Measurements from ENCODE around the gene ENPP1.

DNA sequence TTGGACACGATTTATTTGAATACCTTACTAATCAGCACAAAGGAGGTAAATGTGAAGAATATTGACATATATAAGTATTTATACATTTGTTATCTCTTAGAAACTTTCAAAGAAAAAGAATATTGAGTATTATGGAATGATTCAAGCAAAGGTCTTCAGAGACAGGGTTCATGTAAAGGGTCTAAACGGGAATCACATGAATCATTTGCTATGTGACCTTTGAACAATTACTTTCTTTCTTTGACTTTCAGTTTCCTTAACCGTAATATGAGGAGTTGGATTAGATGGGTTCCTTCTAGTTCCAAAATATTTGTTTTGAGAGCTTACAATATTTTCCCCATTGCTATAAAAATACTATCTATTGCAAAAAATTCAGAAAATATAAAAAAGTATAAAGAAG lies 14.3 kb downstream of the ENPP1 start:
- no peak for TF ChIP-seq POLR2A (IDR thresholded peaks at IDR 0.05)
- TF ChIP-seq, protein P1, sequence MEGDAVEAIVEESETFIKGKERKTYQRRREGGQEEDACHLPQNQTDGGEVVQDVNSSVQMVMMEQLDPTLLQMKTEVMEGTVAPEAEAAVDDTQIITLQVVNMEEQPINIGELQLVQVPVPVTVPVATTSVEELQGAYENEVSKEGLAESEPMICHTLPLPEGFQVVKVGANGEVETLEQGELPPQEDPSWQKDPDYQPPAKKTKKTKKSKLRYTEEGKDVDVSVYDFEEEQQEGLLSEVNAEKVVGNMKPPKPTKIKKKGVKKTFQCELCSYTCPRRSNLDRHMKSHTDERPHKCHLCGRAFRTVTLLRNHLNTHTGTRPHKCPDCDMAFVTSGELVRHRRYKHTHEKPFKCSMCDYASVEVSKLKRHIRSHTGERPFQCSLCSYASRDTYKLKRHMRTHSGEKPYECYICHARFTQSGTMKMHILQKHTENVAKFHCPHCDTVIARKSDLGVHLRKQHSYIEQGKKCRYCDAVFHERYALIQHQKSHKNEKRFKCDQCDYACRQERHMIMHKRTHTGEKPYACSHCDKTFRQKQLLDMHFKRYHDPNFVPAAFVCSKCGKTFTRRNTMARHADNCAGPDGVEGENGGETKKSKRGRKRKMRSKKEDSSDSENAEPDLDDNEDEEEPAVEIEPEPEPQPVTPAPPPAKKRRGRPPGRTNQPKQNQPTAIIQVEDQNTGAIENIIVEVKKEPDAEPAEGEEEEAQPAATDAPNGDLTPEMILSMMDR (IDR thresholded peaks at IDR 0.05) = no peak
